ENCODE measurements around the gene COA6.

COA6 gene

DNA sequence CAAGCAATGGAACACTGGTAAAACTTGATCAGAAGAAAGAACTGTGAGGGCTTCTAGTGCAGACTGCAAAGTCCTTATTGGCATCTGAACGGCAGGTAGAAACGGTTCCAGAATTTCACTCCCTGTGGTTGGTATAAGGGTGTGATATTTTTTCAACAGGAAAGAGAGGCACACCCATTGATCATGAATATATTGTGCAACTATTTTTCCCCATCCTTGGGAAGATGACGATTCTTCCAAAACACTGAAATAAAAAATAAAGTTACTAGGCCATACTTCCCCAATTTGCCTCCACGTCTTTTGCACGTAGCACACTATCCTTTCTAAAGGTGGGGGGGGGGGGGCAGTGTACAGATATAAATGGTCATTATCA is 56.2 kb downstream of the COA6 start:
- no peak overlapping the region for H4K8ac ChIP-seq (ENCODE audit: low read depth, low read length)
- no peak overlapping the region for H2AFZ ChIP-seq (ENCODE audit: low read length)
- no peaks in the 10 kb centered on the region for H3K9me3 ChIP-seq (replicated peaks in 1 of 2; ENCODE audit: control insufficient read depth in 2 of 2, insufficient read depth in 1 of 2, low read depth in 1 of 2, low read length in 2 of 2)
- H3K36me3 ChIP-seq (replicated peaks in 1 of 2; ENCODE audit: control insufficient read depth in 2 of 2, insufficient read depth in 2 of 2, low read length in 2 of 2): peaks cover 13 to 79% of the 10 kb centered on the region in 2 donors
- no peak overlapping the region for H3K23ac ChIP-seq (ENCODE audit: low read depth, low read length, poor library complexity)
- no peak for DNase-seq (ENCODE audit: low spot score)
- H3K9ac ChIP-seq (ENCODE audit: low read depth, low read length, poor library complexity): no peak overlapping the region
- no peak overlapping the region for H2BK15ac ChIP-seq (ENCODE audit: low read length)
- H3K4me1 ChIP-seq (ENCODE audit: control insufficient read depth in 2 of 2, insufficient read depth in 1 of 2, low read depth in 1 of 2, low read length in 2 of 2): peaks cover 0 to 5% of the 10 kb centered on the region in 2 donors
- H2AK5ac ChIP-seq (ENCODE audit: low read depth, low read length): no peak overlapping the region
- no peak overlapping the region for H3K14ac ChIP-seq (ENCODE audit: low read length)
- H3K4me2 ChIP-seq (ENCODE audit: insufficient read depth, low read length, poor library complexity, severe bottlenecking): no peak overlapping the region
- no peak overlapping the region for H2BK120ac ChIP-seq (ENCODE audit: low read depth, low read length)
- H2BK12ac ChIP-seq (ENCODE audit: low read length): no peak overlapping the region
- no CpG with 5 or more reads among the region's 5 CpGs for WGBS, 2 donors (ENCODE audit: extremely low coverage in 2 of 2, insufficient read length in 2 of 2, insufficient replicate concordance in 1 of 2)
- no peak overlapping the region for H3K4me3 ChIP-seq (ENCODE audit: low read length in 2 of 2)
- H2BK5ac ChIP-seq (ENCODE audit: low read length): no peak overlapping the region
- no peaks in the 10 kb centered on the region for H3K27me3 ChIP-seq (ENCODE audit: control insufficient read depth in 3 of 3, insufficient read depth in 3 of 3, low read depth in 1 of 3, low read length in 3 of 3)
- H3K18ac ChIP-seq (ENCODE audit: low read length): no peak overlapping the region
- H3K79me1 ChIP-seq (ENCODE audit: low read depth, low read length): peaks cover 2% of the 10 kb centered on the region
- no peak overlapping the region for H3K27ac ChIP-seq (replicated peaks; ENCODE audit: low read length)
- no peak overlapping the region for H4K91ac ChIP-seq (ENCODE audit: low read depth, low read length, poor library complexity)
- no peak overlapping the region for H3K4ac ChIP-seq (ENCODE audit: low read length)

DNA sequence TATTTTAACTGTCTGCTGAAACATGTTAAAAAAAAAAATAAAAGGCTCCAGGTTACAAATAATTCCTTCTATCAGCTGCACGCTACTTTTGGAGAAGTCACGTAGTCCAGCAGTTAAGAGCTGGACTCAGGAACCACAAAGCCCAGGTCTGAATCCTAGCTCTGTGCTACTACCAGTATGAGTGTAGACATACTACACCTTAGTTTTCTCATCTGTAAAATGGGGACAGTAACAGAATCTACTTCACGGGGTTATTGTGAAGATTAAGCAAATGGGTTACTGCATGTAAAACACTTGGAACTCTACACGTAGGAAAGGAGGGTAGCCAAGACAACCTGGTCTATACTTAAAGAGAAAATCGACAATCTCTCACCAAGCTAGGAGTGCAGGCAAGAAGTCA is 57.4 kb downstream of the COA6 start:
- Histone ChIP-seq H2AFZ (ENCODE audit: low read length) (no peak overlapping the region), H3K23ac (ENCODE audit: low read depth, low read length, poor library complexity) (no peak overlapping the region), H3K4me3 (ENCODE audit: low read length in 2 of 2) (no peak overlapping the region), H3K79me1 (ENCODE audit: low read depth, low read length) (peaks cover 2% of the 10 kb centered on the region), H2BK12ac (ENCODE audit: low read length) (no peak overlapping the region), H3K9me3 (replicated peaks in 1 of 2; ENCODE audit: control insufficient read depth in 2 of 2, insufficient read depth in 1 of 2, low read depth in 1 of 2, low read length in 2 of 2) (no peaks in the 10 kb centered on the region), H3K27me3 (ENCODE audit: control insufficient read depth in 3 of 3, insufficient read depth in 3 of 3, low read depth in 1 of 3, low read length in 3 of 3) (no peaks in the 10 kb centered on the region), H3K9ac (ENCODE audit: low read depth, low read length, poor library complexity) (no peak overlapping the region), H3K27ac (replicated peaks; ENCODE audit: low read length) (no peak overlapping the region), H2BK120ac (ENCODE audit: low read depth, low read length) (no peak overlapping the region), H4K91ac (ENCODE audit: low read depth, low read length, poor library complexity) (no peak overlapping the region), H3K18ac (ENCODE audit: low read length) (no peak overlapping the region), H3K14ac (ENCODE audit: low read length) (no peak overlapping the region), H3K4me1 (ENCODE audit: control insufficient read depth in 2 of 2, insufficient read depth in 1 of 2, low read depth in 1 of 2, low read length in 2 of 2) (peaks cover 0 to 5% of the 10 kb centered on the region in 2 donors), H2BK5ac (ENCODE audit: low read length) (no peak overlapping the region), H3K4me2 (ENCODE audit: insufficient read depth, low read length, poor library complexity, severe bottlenecking) (no peak overlapping the region), H4K8ac (ENCODE audit: low read depth, low read length) (no peak overlapping the region), H3K4ac (ENCODE audit: low read length) (no peak overlapping the region), H2AK5ac (ENCODE audit: low read depth, low read length) (no peak overlapping the region), H2BK15ac (ENCODE audit: low read length) (no peak overlapping the region), H3K36me3 (replicated peaks in 1 of 2; ENCODE audit: control insufficient read depth in 2 of 2, insufficient read depth in 2 of 2, low read length in 2 of 2) (peaks cover 16 to 77% of the 10 kb centered on the region in 2 donors)
- WGBS, 2 donors (ENCODE audit: extremely low coverage in 2 of 2, insufficient read length in 2 of 2, insufficient replicate concordance in 1 of 2): no CpG with 5 or more reads among the region's 5 CpGs
- DNase-seq (ENCODE audit: low spot score): no peak

DNA sequence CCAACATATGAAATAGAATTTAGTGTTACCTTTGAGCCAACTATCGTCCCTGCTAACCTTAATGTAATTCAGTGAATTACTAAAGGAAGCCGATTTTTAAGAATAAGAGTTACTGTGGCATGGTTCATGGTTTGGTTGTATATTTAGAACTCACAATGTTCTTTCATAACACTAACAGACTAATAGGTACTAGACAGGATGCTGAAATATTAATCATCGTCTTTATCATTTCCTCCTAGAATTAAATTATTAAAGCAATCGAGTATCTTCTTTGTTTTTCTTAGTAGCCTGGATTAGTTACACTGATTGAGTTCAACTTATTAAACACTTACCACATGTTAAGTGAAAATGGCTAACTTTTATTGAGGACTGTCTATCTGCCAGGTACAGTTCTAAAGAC is 58.0 kb downstream of the COA6 start:
- no peak overlapping the region for H3K18ac ChIP-seq (ENCODE audit: low read length)
- H3K4ac ChIP-seq (ENCODE audit: low read length): no peak overlapping the region
- no peak overlapping the region for H2AK5ac ChIP-seq (ENCODE audit: low read depth, low read length)
- no peak overlapping the region for H2BK120ac ChIP-seq (ENCODE audit: low read depth, low read length)
- H2BK5ac ChIP-seq (ENCODE audit: low read length): no peak overlapping the region
- H2BK15ac ChIP-seq (ENCODE audit: low read length): no peak overlapping the region
- no peak overlapping the region for H2BK12ac ChIP-seq (ENCODE audit: low read length)
- no peak overlapping the region for H3K4me3 ChIP-seq (ENCODE audit: low read length in 2 of 2)
- peaks cover 2% of the 10 kb centered on the region for H3K79me1 ChIP-seq (ENCODE audit: low read depth, low read length)
- H3K9ac ChIP-seq (ENCODE audit: low read depth, low read length, poor library complexity): no peak overlapping the region
- no peak overlapping the region for H2AFZ ChIP-seq (ENCODE audit: low read length)
- H3K36me3 ChIP-seq (replicated peaks in 1 of 2; ENCODE audit: control insufficient read depth in 2 of 2, insufficient read depth in 2 of 2, low read length in 2 of 2): peaks cover 17 to 73% of the 10 kb centered on the region in 2 donors
- H3K4me2 ChIP-seq (ENCODE audit: insufficient read depth, low read length, poor library complexity, severe bottlenecking): no peak overlapping the region
- no peaks in the 10 kb centered on the region for H3K27me3 ChIP-seq (ENCODE audit: control insufficient read depth in 3 of 3, insufficient read depth in 3 of 3, low read depth in 1 of 3, low read length in 3 of 3)
- no peak overlapping the region for H3K27ac ChIP-seq (replicated peaks; ENCODE audit: low read length)
- H4K91ac ChIP-seq (ENCODE audit: low read depth, low read length, poor library complexity): no peak overlapping the region
- no CpG with 5 or more reads among the region's 4 CpGs for WGBS, 2 donors (ENCODE audit: extremely low coverage in 2 of 2, insufficient read length in 2 of 2, insufficient replicate concordance in 1 of 2)
- H3K23ac ChIP-seq (ENCODE audit: low read depth, low read length, poor library complexity): no peak overlapping the region
- H3K4me1 ChIP-seq (ENCODE audit: control insufficient read depth in 2 of 2, insufficient read depth in 1 of 2, low read depth in 1 of 2, low read length in 2 of 2): peaks cover 0 to 5% of the 10 kb centered on the region in 2 donors
- H3K9me3 ChIP-seq (replicated peaks in 1 of 2; ENCODE audit: control insufficient read depth in 2 of 2, insufficient read depth in 1 of 2, low read depth in 1 of 2, low read length in 2 of 2): no peaks in the 10 kb centered on the region
- DNase-seq (ENCODE audit: low spot score): no peak
- no peak overlapping the region for H4K8ac ChIP-seq (ENCODE audit: low read depth, low read length)
- H3K14ac ChIP-seq (ENCODE audit: low read length): no peak overlapping the region

DNA sequence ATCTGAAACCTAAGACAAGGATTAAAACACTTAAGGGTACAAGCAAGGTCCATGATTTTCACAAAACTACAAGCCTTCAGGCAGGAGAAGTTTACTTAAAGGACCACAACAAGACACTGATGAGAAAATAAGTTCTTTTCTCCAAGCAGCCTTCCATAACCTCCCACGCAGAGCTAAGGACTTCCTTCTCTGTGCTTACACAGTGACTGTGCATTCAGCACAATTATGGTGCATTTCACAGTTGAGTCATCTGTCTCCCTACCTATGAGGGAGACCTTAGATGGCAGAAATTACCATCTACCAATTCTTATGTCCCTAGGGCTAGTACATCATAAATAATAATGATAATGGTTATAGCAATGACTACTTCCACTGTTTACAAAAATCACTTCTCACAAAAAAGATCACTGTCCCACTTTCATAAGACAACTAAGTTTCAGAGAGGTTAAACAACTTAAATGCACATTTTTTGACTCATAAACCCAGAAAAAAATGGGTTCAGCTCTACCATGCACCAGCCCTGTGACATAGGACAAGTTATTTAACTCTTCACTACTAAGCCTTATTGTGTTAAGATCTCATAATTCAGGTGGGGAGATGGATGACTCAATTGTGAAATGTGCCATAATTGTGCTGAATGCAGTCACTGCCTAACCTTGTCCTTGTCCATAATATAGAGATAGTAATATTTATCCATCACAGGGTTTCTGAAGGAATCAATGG is 60.5 kb downstream of the COA6 start:
- no peak overlapping the region for H3K4me2 ChIP-seq (ENCODE audit: insufficient read depth, low read length, poor library complexity, severe bottlenecking)

More for the DNA sequence above, 60.5 kb downstream of the COA6 start:
- Histone ChIP-seq H3K36me3 (replicated peaks in 1 of 2; ENCODE audit: control insufficient read depth in 2 of 2, insufficient read depth in 2 of 2, low read length in 2 of 2) (peaks cover 14 to 61% of the 10 kb centered on the region in 2 donors), H2AFZ (ENCODE audit: low read length) (no peak overlapping the region), H2BK120ac (ENCODE audit: low read depth, low read length) (no peak overlapping the region), H3K18ac (ENCODE audit: low read length) (no peak overlapping the region), H3K14ac (ENCODE audit: low read length) (no peak overlapping the region), H4K8ac (ENCODE audit: low read depth, low read length) (no peak overlapping the region), H2BK15ac (ENCODE audit: low read length) (no peak overlapping the region), H3K27me3 (ENCODE audit: control insufficient read depth in 3 of 3, insufficient read depth in 3 of 3, low read depth in 1 of 3, low read length in 3 of 3) (no peaks in the 10 kb centered on the region), H2BK12ac (ENCODE audit: low read length) (no peak overlapping the region), H3K9ac (ENCODE audit: low read depth, low read length, poor library complexity) (no peak overlapping the region), H3K4me3 (ENCODE audit: low read length in 2 of 2) (no peak overlapping the region), H3K79me1 (ENCODE audit: low read depth, low read length) (peaks cover 2% of the 10 kb centered on the region), H2BK5ac (ENCODE audit: low read length) (no peak overlapping the region), H3K4me1 (ENCODE audit: control insufficient read depth in 2 of 2, insufficient read depth in 1 of 2, low read depth in 1 of 2, low read length in 2 of 2) (peaks cover 0 to 5% of the 10 kb centered on the region in 2 donors), H3K9me3 (replicated peaks in 1 of 2; ENCODE audit: control insufficient read depth in 2 of 2, insufficient read depth in 1 of 2, low read depth in 1 of 2, low read length in 2 of 2) (peaks cover 0 to 2% of the 10 kb centered on the region in 2 donors), H4K91ac (ENCODE audit: low read depth, low read length, poor library complexity) (no peak overlapping the region), H3K27ac (replicated peaks; ENCODE audit: low read length) (no peak overlapping the region), H2AK5ac (ENCODE audit: low read depth, low read length) (no peak overlapping the region), H3K4ac (ENCODE audit: low read length) (no peak overlapping the region), H3K23ac (ENCODE audit: low read depth, low read length, poor library complexity) (no peak overlapping the region)
- no CpG with 5 or more reads among the region's 1 CpG for WGBS, 2 donors (ENCODE audit: extremely low coverage in 2 of 2, insufficient read length in 2 of 2, insufficient replicate concordance in 1 of 2)
- no peak for DNase-seq (ENCODE audit: low spot score)

Measured in neuronal stem cell (in vitro differentiated cells).